ENCODE results near the gene SNAI1.

GRCh38 chr20:49990271-49990720 lies 7.5 kb downstream of the SNAI1 start:
- TF ChIP-seq CTCF (optimal IDR thresholded peaks at IDR 0.05 in 1 of 3, IDR thresholded peaks at IDR 0.05 in 1 of 3, conservative IDR thresholded peaks at IDR 0.05 in 1 of 3; ENCODE audit: extremely low read depth in 1 of 3, insufficient read depth in 2 of 3, low read length in 3 of 3) (no peak), EZH2 (IDR thresholded peaks at IDR 0.05; ENCODE audit: low read length) (no peak)

All from keratinocyte (primary cell).